HG02763 (cell line): ENCODE data around the gene CDKL4.
A peak's percentile ranks its signal among the peaks of the same experiment; 100 is the strongest.
"Not testable (repeated sequence)": the region's sequence is repeated elsewhere in the genome, so short reads cannot be mapped to it uniquely, and the experiment has no call there.

Experiments
- ATAC-seq: cut with Tn5 transposase; IDR thresholded peaks from one replicate; pipeline ENCODE4 v1.9.1; 2021; ENCODE audit warnings: mild to moderate bottlenecking, moderate library complexity; ENCODE audit not compliant: unreplicated experiment

CDKL4 gene

DNA sequence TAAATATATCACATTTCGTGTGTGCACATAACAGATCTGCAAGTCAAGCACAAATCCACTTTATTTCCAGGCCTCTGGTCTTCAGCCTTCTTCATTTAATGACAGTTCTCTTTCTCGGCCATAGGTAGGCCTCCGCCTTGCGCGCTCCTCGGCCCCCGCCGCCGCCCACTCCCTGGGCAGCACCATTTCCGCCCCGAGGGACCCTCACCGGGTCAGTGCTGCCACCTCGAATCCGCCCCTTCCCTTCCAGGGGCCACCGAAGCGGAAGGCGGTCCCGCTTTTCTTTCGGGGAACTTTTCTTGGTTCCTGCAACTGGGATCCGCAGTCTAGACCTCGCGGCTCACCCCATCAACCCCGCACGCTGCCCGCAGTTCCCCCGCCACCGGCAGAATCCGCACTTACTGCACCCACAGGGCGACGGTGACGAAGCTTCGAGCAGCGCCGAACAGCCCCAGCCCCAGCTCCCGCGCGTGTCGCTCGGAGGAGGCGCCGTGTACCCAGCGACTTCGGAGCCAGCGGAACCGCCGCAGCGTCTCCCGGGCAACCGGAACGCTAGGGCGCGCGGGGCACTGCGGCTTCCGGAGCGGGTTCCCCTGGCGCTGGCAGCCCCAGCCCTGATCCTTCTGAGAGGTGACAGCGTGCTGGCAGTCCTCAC lies at the start of gene CDKL4:
CDKL4 (minus strand) TSS at position 502 of the 655 bp plus-strand sequence.
- no peak for ATAC-seq

- ATAC-seq = no peak
These were observed 46.7 kb upstream of the CDKL4 start for GRCh38 chr2:39290433-39290832.

DNA sequence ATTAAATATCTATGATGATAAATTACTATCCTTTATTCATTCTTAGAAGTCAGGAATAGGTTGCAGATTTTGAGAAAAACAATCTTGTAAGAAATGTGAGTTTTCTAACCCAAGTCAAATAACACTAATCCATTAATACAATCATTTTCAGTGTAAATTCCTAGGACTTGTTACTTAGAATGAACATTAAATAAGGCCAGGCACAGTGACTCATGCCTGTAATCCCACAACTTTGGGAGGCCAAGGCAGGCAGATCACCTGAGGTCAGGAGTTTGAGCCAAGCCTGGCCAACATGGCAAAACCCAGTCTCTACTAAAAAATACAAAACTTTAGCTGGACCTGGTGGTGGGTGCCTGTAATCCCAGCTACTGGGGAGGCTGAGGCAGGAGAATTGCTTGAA lies 45.8 kb upstream of the CDKL4 start:
- ATAC-seq = no peak

- no peak for ATAC-seq
These were observed 39.8 kb upstream of the CDKL4 start for GRCh38 chr2:39283561-39283960.

- no peak for ATAC-seq
These were observed 37.6 kb upstream of the CDKL4 start for GRCh38 chr2:39281391-39281790.

GRCh38 chr2:39275016-39275415 lies 31.2 kb upstream of the CDKL4 start:
- no peak for ATAC-seq

GRCh38 chr2:39269941-39270340 lies 26.2 kb upstream of the CDKL4 start:
- ATAC-seq = no peak

DNA sequence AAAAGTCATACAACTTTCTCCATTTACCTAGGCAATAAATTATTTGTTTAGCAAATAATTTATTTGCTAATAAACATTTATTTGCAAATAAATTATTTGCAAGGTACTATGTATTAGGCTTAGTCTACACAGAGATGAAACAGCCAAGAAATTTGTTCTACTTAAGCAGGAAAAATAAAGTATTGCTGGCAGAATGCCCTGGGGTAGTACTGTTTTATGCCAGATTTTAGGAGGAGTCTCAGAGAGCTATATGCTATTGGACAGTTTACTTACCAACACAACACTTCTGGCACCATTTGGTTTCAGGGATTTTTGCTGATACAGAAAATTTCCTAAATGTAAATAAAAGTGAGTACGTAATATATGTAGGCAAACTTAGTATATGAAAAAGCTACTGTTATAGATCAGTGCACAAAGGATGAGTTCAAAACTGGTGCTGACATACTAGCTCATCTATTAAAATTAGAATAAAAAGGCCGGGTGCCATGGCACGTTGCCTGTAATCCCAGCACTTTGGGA lies 23.2 kb upstream of the CDKL4 start:
- ATAC-seq = no peak

GRCh38 chr2:39266139-39266805 lies 22.5 kb upstream of the CDKL4 start:
- peak; percentile 64 for ATAC-seq

GRCh38 chr2:39265315-39265714 lies 21.5 kb upstream of the CDKL4 start:
- no peak for ATAC-seq

DNA sequence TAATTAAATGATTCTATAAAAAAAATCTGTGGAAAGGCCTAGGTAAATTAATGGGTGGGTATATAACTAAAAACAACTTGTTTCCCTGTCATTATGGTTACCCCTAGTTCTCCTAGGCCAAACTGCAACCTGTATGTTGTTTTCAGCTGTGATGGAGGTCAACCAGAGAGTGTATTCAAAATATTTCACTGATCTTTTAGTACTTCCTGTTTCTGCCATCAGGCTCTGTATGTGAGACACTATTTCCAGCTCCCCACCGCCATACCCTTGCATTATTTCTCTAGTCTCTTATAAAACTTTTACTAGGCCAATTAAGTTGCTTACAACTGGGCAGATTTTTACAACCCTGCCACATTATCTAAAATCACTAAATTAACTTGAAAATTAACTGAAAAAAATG lies 21.0 kb upstream of the CDKL4 start:
- peak; percentile 61 for ATAC-seq

DNA sequence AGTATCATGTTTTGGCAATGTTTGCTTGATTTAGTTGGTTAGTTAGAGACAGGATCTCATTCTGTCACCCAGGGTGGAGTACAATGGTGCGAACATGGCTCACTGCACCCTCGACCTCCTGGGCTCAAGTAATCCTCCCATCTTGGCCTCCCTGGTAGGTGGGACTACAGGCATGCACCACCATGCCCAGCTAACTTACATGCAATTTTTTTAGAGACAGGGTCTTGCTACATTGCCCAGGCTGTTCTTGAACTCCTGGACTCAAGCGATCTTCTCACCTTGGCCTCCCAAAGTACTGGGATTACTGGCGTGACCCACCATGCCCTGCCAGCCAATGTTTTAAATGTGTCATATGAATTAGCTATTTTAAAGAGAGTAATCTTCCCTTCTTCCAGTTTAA lies 16.3 kb upstream of the CDKL4 start:
- no peak for ATAC-seq

DNA sequence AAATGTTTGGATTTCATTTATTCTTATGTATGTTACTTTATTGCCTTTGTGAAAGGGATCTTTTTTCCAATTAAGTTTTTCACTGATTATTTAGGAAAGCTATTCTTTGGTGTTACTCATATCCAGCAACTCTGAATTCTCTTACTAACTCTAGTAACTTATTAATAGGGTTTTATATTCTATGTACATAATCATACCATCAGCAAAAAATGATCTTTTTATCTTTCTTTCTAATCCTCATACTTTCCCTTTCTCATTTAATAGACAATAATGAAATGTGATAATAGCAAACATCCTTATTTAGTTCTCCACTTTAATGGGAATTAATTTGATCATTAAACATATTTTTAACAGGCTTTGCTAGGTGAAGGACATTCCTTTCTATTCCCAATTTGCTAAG lies 12.3 kb upstream of the CDKL4 start:
- ATAC-seq = no peak

GRCh38 chr2:39252888-39253518 lies 9.2 kb upstream of the CDKL4 start:
- ATAC-seq = no peak

- no peak for ATAC-seq
These were observed 3.8 kb upstream of the CDKL4 start for GRCh38 chr2:39247512-39248043.

DNA sequence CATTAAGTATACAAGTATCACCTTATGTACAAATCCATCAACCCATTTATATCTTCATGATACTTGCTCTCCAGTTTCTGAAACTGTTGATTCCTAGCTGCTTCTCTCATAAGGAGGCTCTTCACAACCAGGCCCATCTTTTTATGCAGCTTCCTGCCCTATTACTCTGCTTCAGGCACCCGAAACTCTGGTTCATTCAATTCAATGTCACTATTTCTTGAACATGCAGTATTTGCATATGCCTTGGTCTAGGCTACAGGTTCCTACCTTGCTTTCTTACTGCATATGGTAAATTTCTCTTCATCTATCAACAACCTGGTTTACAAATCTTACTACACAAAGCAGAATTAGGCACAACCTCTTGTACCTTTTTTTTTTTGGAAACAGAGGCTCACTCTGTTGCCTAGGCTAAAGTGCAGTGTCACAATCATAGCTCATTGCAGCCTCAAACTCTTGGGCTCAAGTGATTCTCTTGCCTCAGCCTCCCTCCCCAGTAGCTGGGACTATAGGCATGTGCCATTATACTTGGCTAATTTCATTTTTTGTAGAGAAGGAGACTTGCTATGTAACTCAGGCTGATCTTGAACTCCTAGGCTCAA lies 2.7 kb upstream of the CDKL4 start:
- ATAC-seq = no peak

DNA sequence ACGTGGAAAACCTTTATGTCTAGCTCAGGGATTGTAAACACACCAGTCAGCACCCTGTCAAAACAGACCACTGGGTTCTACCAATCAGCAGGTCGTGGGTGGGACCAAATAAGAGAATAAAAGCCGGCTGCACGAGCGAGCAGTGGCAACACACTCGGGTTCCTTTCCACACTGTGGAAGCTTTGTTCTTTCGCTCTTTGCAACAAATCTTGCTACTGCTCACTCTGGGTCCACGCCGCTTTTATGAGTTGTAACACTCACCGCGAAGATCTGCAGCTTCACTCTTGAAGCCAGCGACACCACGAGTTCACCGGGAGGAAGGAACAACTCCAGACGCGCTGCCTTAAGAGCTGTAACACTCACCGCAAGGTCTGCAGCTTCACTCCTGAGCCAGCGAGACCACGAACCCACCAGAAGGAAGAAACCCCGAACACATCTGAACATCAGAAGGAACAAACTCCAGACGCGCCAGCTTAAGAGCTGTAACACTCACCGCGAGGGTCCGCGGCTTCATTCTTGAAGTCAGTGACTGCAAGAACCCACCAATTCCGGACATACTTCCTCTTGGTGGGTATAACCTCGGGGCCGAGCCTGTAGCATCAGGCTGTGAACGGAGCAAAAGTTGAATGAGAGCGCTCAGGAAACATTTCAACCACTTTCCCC lies 1.3 kb upstream of the CDKL4 start:
- ATAC-seq = not testable (repeated sequence)

- not testable (repeated sequence) for ATAC-seq
These were observed 582 bp upstream of the CDKL4 start for GRCh38 chr2:39244241-39244862.

DNA sequence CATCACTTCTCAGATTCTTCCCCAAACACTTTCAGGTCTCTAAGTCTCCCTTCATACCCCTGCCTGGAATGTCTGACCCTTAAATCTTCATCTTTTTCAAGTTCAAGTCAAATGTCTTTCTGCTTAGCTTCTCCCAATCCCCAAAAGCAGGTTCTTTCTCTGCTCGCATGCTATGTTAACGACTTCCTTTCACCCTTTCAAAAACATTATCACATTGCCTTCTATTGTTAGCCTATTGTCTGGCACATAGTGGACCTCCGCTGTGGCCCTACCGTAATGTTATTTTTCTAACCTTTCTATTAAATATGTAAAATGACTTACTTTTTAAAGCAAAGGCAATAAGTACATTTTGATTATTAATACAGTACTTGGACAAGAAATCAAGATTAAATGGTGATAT lies 2.2 kb downstream of the CDKL4 start:
- no peak for ATAC-seq

- no peak for ATAC-seq
These were observed 3.0 kb downstream of the CDKL4 start for GRCh38 chr2:39240758-39241157.
